A673 (cell line): ENCODE results near the gene HOXC13.

Source experiments
- CTCF ChIP-seq: fragments of 300-800, 200-600 bp; sonication (generic); conservative IDR thresholded peaks from 2 replicates; pipeline ENCODE4 v1.5.1; 2017; ENCODE audit warnings: low read depth, mild to moderate bottlenecking, antibody characterized with exemption, low read length, moderate library complexity, mixed read lengths
- EZH2 ChIP-seq: fragments of 200-600 bp; sonication (generic); IDR thresholded peaks from 2 replicates; pipeline ENCODE4 v1.6.1; 2017; ENCODE audit warnings: borderline replicate concordance, low read depth, mild to moderate bottlenecking, mixed read lengths, antibody characterized with exemption, low read length; ENCODE audit not compliant: poor library complexity, severe bottlenecking

GRCh38 chr12:53956914-53957536, 18.4 kb downstream of the HOXC13 start:
- no peak for TF ChIP-seq CTCF
- no peak for TF ChIP-seq EZH2
